Hepatocyte (in vitro differentiated cells): ENCODE results near the gene C14orf93. TPM values are rescaled to one million over a fixed set of nuclear protein-coding genes. Genes with fewer than 3 reads are reported as not detected.

Experiments
- DNase-seq: peaks from one replicate; pipeline ENCODE4 v3.0.0-alpha.2; 2016; ENCODE audit warnings: low spot score
- H2AFZ ChIP-seq: fragments of 200-600 bp; sonication (generic); 2 replicates; pipeline ENCODE4 v1.6.0; 2016; ENCODE audit warnings: antibody characterized with exemption, mild to moderate bottlenecking
- H3K27ac ChIP-seq: fragments of 200-600 bp; sonication (generic); 2 replicates; pipeline ENCODE4 v1.5.1; 2016; ENCODE audit warnings: mild to moderate bottlenecking
- H3K27me3 ChIP-seq: fragments of 200-600 bp; sonication (generic); 2 replicates; pipeline ENCODE4 v1.6.1; 2016
- H3K36me3 ChIP-seq: fragments of 200-600 bp; sonication (generic); replicated peaks from 2 replicates; pipeline ENCODE4 v1.5.1; 2016; ENCODE audit warnings: low read depth; ENCODE audit not compliant: insufficient read depth
- H3K4me1 ChIP-seq: fragments of 200-600 bp; sonication (generic); 2 replicates; pipeline ENCODE4 v1.5.1; 2016; ENCODE audit warnings: mild to moderate bottlenecking, moderate library complexity; ENCODE audit not compliant: insufficient read depth
- H3K4me2 ChIP-seq: fragments of 200-600 bp; sonication (generic); 2 replicates; pipeline ENCODE4 v1.6.0; 2016
- H3K4me3 ChIP-seq: fragments of 200-600 bp; sonication (generic); 2 replicates; pipeline ENCODE4 v1.5.1; 2016; ENCODE audit warnings: mild to moderate bottlenecking
- H3K79me2 ChIP-seq: fragments of 200-600 bp; sonication (generic); 2 replicates; pipeline ENCODE4 v1.6.0; 2017; ENCODE audit warnings: mild to moderate bottlenecking
- H3K9me2 ChIP-seq: fragments of 200-600 bp; sonication (generic); replicated peaks from 2 replicates; pipeline ENCODE4 v1.6.0; 2017; ENCODE audit warnings: mild to moderate bottlenecking; ENCODE audit not compliant: insufficient read depth
- H3K9me3 ChIP-seq: fragments of 200-600 bp; sonication (generic); 2 replicates; pipeline ENCODE4 v1.5.1; 2016; ENCODE audit warnings: low read depth, mild to moderate bottlenecking
- H4K20me1 ChIP-seq: fragments of 200-600 bp; sonication (generic); 2 replicates; pipeline ENCODE4 v1.6.0; 2016; ENCODE audit warnings: mild to moderate bottlenecking; ENCODE audit not compliant: insufficient read depth, poor library complexity, severe bottlenecking
- EZH2 ChIP-seq: fragments of 200-600 bp; sonication (generic); IDR thresholded peaks from 2 replicates; pipeline ENCODE4 v1.6.1; 2016; ENCODE audit warnings: antibody characterized with exemption, mild to moderate bottlenecking, borderline replicate concordance
- EZH2phosphoT487 ChIP-seq: fragments of 200-600 bp; sonication (generic); IDR thresholded peaks from one replicate; pipeline ENCODE4 v1.6.1; 2018; ENCODE audit warnings: antibody characterized with exemption, mild to moderate bottlenecking, low read depth, moderate library complexity; ENCODE audit not compliant: unreplicated experiment, severe bottlenecking
- WGBS: methylation state at CpG from one replicate; pipeline ENCODE4 v1.1.6; 2016; ENCODE audit warnings: low lambda C conversion rate; ENCODE audit errors: missing lambda C conversion rate; 5-methylcytosine and 5-hydroxymethylcytosine counted together
- polyA plus RNA-seq: library from polyadenylated mRNA; unstranded; fragments of >200 nt; fragmentation: Nextera tagmentation; extraction: Ambion mirVana; gene quantifications from 2 replicates; pipeline ENCODE4 v1.2.1, GENCODE V29; 2016
- total RNA-seq: library from RNA; depleted of rRNA; stranded (reverse); fragments of >200 nt; gene quantifications from 2 replicates; pipeline ENCODE4 v1.2.3, GENCODE V29; 2014
- TF ChIP-seq, protein P1 (sequence below): fragments of 200-600 bp; sonication (generic); IDR thresholded peaks from 2 replicates; pipeline ENCODE4 v1.5.1; 2016; ENCODE audit warnings: antibody characterized with exemption, mild to moderate bottlenecking; ENCODE audit not compliant: poor library complexity

The C14orf93 gene
- total and polyA plus RNA-seq, 2 experiments from 2014 or later = 6.5 to 8.8 TPM

DNA sequence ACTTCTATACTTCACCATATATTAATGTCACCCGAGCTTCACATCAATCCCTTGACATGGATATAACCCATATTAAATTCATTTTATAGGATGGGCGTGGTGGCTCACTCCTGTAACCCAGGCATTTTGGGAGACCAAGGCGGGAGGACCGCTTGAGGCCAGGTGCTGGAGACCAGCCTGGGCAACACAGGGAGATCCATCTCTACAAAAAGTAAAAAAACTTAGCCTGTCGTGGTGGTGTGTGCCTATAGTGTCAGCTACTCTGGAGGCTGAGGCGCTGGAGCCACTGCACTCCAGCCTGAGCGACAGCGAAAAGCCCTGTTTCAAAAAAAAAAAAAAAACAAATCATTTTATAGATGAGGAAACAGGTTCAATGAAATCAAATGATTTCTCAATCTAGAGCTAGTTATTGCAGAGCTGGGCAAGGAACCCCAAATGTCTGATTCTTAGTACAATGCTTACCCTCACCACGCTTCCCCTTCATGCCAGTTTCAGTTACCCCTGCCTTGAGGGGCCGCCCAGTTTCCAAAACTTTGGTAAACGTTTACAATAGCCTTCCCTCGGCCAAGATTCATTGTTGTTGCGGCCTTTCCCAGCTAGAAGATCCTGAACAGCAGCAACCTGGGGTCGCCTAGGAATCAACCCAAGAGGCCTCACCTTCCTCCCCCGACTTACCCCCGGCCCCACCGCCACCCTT is 24.0 kb upstream of the C14orf93 start:
- peak overlapping the region; percentile 80 for H2AFZ ChIP-seq
- WGBS = 39% methylated on average over 17 of the region's 17 CpGs
- peaks cover 51% of the 10 kb centered on the region for H3K79me2 ChIP-seq
- H3K36me3 ChIP-seq = no peaks in the 10 kb centered on the region
- TF ChIP-seq, protein P1, sequence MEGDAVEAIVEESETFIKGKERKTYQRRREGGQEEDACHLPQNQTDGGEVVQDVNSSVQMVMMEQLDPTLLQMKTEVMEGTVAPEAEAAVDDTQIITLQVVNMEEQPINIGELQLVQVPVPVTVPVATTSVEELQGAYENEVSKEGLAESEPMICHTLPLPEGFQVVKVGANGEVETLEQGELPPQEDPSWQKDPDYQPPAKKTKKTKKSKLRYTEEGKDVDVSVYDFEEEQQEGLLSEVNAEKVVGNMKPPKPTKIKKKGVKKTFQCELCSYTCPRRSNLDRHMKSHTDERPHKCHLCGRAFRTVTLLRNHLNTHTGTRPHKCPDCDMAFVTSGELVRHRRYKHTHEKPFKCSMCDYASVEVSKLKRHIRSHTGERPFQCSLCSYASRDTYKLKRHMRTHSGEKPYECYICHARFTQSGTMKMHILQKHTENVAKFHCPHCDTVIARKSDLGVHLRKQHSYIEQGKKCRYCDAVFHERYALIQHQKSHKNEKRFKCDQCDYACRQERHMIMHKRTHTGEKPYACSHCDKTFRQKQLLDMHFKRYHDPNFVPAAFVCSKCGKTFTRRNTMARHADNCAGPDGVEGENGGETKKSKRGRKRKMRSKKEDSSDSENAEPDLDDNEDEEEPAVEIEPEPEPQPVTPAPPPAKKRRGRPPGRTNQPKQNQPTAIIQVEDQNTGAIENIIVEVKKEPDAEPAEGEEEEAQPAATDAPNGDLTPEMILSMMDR = no peak
- TF ChIP-seq EZH2phosphoT487 (no peak), EZH2 (no peak)
- H3K9me2 ChIP-seq = no peaks in the 10 kb centered on the region
- peak overlapping the region; percentile 85 for H3K4me2 ChIP-seq
- no peak for DNase-seq
- no peaks in the 10 kb centered on the region for H4K20me1 ChIP-seq
- H3K27ac ChIP-seq = peak overlapping the region; percentile 95
- H3K4me3 ChIP-seq = peak overlapping the region; percentile 42
- H3K9me3 ChIP-seq = no peaks in the 10 kb centered on the region
- H3K4me1 ChIP-seq = peaks cover 11% of the 10 kb centered on the region
- no peaks in the 10 kb centered on the region for H3K27me3 ChIP-seq

DNA sequence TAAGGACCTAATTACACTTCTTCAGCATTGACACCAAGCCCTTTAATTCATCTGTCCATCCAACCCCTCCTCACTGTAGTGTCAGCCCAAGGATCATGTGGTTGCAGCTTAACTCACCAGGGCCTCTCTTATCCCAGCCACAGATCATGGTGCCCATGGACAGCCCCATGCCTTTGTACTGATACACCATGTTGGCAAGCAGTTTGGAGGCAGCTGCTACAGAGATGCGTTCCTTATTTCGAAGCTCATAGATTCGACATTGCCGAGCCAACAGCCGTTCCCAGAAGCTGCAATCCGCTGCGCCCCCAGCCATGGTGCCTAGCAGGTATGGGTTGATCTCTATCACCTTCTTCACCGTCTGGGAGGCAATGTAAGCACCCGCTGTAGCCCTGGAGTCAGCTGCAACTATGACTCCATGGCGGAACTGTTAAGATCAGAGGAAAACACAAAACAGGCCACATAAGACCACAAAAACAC is 23.3 kb upstream of the C14orf93 start:
- Histone ChIP-seq H2AFZ (no peak overlapping the region), H3K36me3 (no peaks in the 10 kb centered on the region), H3K27ac (no peak overlapping the region), H4K20me1 (no peaks in the 10 kb centered on the region), H3K27me3 (no peaks in the 10 kb centered on the region), H3K79me2 (peaks cover 51% of the 10 kb centered on the region), H3K4me3 (peak overlapping the region; percentile 42), H3K4me1 (peaks cover 11% of the 10 kb centered on the region), H3K4me2 (peak overlapping the region; percentile 85), H3K9me3 (no peaks in the 10 kb centered on the region), H3K9me2 (no peaks in the 10 kb centered on the region)
- 91% methylated on average over 10 of the region's 10 CpGs for WGBS
- DNase-seq = no peak
- TF ChIP-seq EZH2 = no peak
- TF ChIP-seq EZH2phosphoT487 = no peak
- TF ChIP-seq, protein P1 = no peak

DNA sequence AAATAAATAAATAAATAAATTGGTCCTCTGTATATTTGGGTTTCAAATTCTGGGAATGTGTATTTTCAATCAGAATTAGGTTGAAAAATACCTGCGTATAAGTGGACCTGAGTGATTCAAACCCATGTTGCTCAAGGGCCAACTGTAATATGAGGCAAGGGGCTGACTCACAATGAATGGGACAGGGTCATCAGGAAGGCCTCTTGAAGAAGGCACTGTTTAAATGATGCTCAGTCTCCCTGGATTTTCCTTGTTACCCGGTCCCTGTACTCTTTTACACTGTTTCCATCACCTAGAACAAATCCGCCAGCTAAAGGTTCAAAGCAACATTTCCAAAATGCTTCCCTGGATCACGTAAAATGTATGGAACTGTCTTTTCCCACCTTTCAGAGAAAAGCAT is 21.0 kb upstream of the C14orf93 start:
- no peaks in the 10 kb centered on the region for H3K36me3 ChIP-seq
- H4K20me1 ChIP-seq = no peaks in the 10 kb centered on the region
- H2AFZ ChIP-seq = no peak overlapping the region
- H3K4me3 ChIP-seq = no peak overlapping the region
- H3K4me1 ChIP-seq = peaks cover 11% of the 10 kb centered on the region
- 100% methylated on average over 4 of the region's 4 CpGs for WGBS
- H3K9me3 ChIP-seq = no peaks in the 10 kb centered on the region
- TF ChIP-seq EZH2phosphoT487 (no peak), EZH2 (no peak)
- TF ChIP-seq, protein P1 = no peak
- H3K4me2 ChIP-seq = no peak overlapping the region
- no peaks in the 10 kb centered on the region for H3K9me2 ChIP-seq
- no peak overlapping the region for H3K27ac ChIP-seq
- no peaks in the 10 kb centered on the region for H3K27me3 ChIP-seq
- H3K79me2 ChIP-seq = peaks cover 51% of the 10 kb centered on the region
- DNase-seq = no peak
